Activated T-cell treated with anti-CD3 and anti-CD28 coated beads for 48 hours (primary cell): ENCODE measurements around the gene BBS12.

ENCODE experiments used
- DNase-seq: peaks from one replicate; pipeline ENCODE4 v3.0.0-alpha.2; 2020; ENCODE audit warnings: low read depth

BBS12 gene

GRCh38 chr4:122732329-122733026 lies at the start of gene BBS12:
TSS of gene BBS12 (plus strand) at chr4:122732704. CDS start at chr4:122741893, 9,189 bp downstream.
- peak; percentile 97 for DNase-seq

- DNase-seq: no peak
Measured at GRCh38 chr4:122686691-122687090, 45.8 kb upstream of the BBS12 start.

- DNase-seq: no peak
Measured at GRCh38 chr4:122687531-122688061, 44.9 kb upstream of the BBS12 start.

DNA sequence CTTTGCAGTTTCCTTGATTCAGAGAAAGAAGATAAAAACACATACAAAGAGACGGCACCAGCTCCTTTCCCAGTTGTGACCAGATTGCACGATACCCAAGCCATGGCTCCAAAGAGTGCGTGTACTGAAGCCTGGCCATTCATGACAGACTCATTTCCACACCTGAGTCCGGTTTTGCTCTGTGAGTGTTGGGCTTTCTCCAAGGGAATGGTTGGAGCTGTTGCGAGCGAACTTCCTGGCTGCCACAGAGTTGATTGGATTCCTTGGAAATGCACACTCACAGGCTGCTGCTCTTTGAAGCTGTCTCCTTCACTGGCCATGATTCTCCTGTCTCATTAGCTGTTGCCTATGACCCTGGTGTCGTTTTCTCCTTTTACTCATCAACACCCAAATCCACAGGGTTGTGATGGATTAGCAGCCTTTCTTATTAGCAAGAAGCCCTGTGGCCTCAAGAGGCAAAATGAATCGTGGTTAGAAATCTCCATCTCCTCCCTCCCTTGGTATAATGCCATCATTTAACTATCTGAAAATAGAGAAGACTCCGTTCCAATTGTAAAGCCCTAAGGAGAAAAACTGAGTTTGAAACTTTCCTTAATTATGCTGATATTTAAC lies 43.9 kb upstream of the BBS12 start:
- no peak for DNase-seq

GRCh38 chr4:122689972-122690371 lies 42.5 kb upstream of the BBS12 start:
- DNase-seq: no peak

- no peak for DNase-seq
Measured at GRCh38 chr4:122691988-122692387, 40.5 kb upstream of the BBS12 start.

GRCh38 chr4:122692641-122693520 lies 39.6 kb upstream of the BBS12 start:
- no peak for DNase-seq

GRCh38 chr4:122695226-122695625 lies 37.3 kb upstream of the BBS12 start:
- DNase-seq: no peak

GRCh38 chr4:122700178-122700725 lies 32.3 kb upstream of the BBS12 start:
- DNase-seq: no peak

DNA sequence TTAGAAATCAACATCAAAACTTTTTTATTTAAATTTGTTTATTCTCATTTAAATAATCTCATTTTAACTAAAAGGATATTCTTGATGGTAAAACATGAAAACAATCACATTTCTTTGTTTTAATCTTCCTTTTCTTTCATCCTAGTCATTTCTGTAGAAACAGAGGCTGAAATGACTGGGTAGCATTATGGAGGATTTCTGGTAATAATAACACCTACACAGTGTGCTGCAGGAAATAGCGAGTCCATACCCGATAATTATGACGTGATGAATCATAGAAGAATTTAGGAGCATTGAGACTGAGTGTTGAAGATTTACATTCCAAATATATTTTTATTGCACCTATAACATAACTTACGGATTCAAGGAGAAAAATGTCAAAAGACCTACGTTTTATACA lies 31.4 kb upstream of the BBS12 start:
- DNase-seq: no peak

DNA sequence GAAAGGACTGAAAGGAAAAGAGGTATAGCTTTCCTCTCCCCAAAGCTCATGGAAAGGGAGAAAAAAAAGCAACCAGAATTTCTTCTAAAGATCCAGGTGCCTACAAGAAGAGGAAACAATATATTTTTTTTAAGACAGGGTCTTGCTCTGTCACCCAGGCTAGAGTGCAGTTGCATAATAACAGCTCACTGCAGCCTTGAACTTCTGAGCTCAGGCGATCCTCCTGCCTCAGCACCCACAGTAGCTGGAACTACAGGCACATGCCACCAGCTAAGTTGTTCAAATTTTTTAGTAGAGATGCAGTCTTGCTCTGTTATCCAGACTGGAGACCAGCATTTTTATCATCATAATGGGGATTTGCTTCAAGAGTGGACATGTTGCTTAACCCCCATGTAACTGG lies 30.5 kb upstream of the BBS12 start:
- no peak for DNase-seq

DNA sequence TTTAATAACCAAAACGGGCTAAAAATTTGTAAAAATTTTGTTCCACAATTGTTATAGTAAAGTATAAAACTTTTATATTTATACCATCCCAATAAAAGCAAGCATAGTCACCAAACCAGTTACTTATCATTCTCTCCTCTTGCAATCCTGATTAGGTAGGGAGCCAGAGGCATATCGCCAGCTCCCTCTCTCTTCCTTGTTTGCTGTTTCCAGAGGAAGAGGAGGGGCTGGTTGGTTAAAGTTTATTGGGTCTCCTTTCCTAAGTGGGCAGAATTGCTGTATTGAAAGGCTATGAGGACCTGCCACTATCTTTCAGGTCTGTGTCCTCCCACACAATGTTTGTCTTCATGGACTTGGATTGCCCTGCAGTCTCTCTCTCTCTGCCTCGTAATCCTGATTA lies 29.6 kb upstream of the BBS12 start:
- no peak for DNase-seq

DNA sequence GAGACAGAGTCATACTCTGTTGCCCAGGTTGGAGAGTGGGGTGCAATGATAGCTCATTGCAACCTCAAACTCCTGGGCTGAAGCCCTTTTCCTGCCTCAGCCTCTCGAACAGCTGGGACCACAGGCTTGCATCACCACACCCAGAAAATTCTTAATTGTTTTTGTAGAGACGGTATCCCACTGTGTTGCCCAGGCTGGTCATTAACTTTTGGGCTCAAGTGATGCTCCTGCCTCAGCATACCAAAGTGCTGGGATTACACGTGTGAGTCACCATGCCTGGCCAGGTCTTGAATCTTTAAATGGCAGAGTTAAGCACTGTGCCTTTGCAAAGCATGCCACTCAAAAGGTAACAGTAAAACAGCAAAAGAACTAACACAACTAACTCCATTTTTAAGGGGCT lies 28.6 kb upstream of the BBS12 start:
- no peak for DNase-seq

DNA sequence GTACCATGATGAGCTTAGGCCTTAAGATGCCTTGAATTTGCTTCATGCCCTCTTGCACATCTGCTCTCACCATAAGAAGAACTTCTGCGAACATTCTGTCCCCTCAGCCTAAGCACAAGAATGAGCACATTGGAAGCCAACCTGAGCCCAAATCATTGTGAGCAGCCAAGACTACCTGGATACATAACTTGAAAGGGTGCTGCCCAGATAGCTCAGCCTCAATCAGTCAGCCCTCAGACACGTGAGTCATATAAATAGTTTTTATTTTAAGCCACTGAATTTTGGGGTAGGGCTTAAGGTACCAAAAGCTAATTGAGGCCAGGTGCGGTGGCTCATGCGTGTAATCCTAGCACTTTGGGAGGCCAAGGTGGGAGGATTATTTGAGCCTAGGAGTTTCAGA lies 27.5 kb upstream of the BBS12 start:
- no peak for DNase-seq

DNA sequence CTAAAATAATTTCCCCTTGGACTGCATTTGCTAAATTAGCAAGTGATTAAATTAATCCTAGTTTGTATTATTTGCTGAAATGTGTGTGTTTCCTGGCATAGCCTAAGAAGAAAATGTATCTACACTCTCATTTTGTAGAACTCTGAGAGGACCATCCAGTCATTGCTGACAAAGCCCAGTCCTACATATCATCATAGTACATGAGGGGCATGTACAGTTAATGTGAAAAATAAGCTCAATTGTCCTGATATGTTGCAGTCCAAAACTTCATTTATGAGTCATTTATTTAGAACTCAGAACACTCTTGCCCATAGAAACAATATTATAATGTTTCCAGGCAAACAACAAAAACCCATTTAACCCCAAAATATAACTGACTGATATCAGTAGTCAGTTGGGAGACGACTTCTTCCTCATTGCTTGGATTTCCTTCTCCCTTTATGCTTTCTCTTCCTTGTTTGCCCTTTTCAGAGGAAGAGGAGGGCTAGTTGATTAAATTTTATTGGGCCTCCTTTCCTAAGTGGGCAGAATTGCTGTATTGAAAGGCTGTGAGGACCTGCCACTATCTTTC lies 26.9 kb upstream of the BBS12 start:
- no peak for DNase-seq

- no peak for DNase-seq
Measured at GRCh38 chr4:122706511-122706910, 26.0 kb upstream of the BBS12 start.

GRCh38 chr4:122707497-122707896 lies 25.0 kb upstream of the BBS12 start:
- no peak for DNase-seq

- no peak for DNase-seq
Measured at GRCh38 chr4:122709236-122709635, 23.3 kb upstream of the BBS12 start.

DNA sequence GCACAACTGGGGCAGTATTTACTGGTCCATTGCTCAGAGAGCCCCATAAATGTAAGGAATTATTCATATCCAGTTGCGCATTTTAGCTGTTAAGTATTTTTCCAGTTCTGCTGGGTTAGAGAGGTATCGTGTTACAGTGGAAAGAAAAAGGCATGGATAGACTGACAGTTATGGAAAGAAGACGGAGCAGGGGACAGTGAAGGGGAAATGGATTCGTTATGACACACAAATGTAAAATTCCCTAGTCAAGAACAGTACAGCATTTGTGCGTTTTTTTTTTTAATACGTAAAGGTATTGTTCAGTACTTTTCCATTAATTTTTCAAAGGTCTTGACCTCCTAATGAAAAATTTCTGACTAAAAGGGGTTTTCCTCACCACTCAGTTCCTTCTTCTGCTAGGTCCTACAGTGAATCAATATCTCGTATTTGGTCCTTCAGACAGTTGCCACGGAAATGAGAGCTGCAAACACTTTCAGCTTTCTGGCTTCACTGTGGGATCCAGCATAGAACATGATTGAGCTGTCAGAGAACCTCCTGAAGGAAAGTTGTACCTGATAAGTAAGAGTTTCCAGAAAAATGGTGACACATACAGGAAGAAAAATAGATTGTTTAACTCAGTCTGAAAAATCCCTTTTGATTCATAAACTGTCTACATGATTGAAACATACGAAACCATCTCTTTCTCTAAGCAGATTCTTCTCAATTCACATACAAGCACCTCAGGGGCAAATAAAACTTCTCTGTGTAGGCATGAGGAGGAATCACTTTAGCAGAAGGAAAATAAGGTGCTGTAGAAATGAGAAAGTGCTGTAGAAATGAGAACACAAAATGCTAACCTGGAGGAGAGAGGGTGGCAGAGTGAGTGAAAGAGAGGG lies 21.8 kb upstream of the BBS12 start:
- DNase-seq: no peak

GRCh38 chr4:122711919-122712318 lies 20.6 kb upstream of the BBS12 start:
- DNase-seq: no peak

GRCh38 chr4:122712782-122713181 lies 19.7 kb upstream of the BBS12 start:
- DNase-seq: no peak
